Measurements from ENCODE around the gene PTPRM. TPM values are rescaled to one million over a fixed set of nuclear protein-coding genes. Genes with fewer than 3 reads are reported as not detected.

Gene PTPRM
- total RNA-seq, 1 donor from 2014 or later = 1.00 TPM

GRCh38 chr18:7681298-7681697 is 114.2 kb downstream of the PTPRM start:
- Mint-ChIP-seq H3K36me3 (ENCODE audit: low read depth) (no peaks in the 10 kb centered on the region), H3K27ac (no peak overlapping the region), H3K27me3 (no peaks in the 10 kb centered on the region), H3K4me3 (no peak overlapping the region), H3K9me3 (no peaks in the 10 kb centered on the region), H3K4me1 (no peaks in the 10 kb centered on the region)
- POLR2A ChIA-PET = no interaction called here
- intact Hi-C loops (cut with micrococcal nuclease) = no loop called here
- no peak for ATAC-seq (ENCODE audit: low read depth)
- no peak for TF ChIP-seq CTCF (IDR thresholded peaks at IDR 0.05)
- CTCF ChIA-PET = no interaction called here
- no peak for DNase-seq

- DNase-seq = no peak
- no peaks in the 10 kb centered on the region for H3K36me3 Mint-ChIP-seq (ENCODE audit: low read depth)
- no peak for TF ChIP-seq CTCF (IDR thresholded peaks at IDR 0.05)
- no peak for ATAC-seq (ENCODE audit: low read depth)
- H3K4me1 Mint-ChIP-seq = no peaks in the 10 kb centered on the region
- POLR2A ChIA-PET = no interaction called here
- H3K27me3 Mint-ChIP-seq = no peaks in the 10 kb centered on the region
- no peaks in the 10 kb centered on the region for H3K9me3 Mint-ChIP-seq
- CTCF ChIA-PET = no interaction called here
- H3K27ac Mint-ChIP-seq = no peak overlapping the region
- no peak overlapping the region for H3K4me3 Mint-ChIP-seq
- intact Hi-C loops (cut with micrococcal nuclease) = no loop called here
Observed at GRCh38 chr18:7682321-7682720, 115.2 kb downstream of the PTPRM start.

- DNase-seq = no peak
- intact Hi-C loops (cut with micrococcal nuclease) = no loop called here
- no peaks in the 10 kb centered on the region for H3K9me3 Mint-ChIP-seq
- POLR2A ChIA-PET = no interaction called here
- H3K27ac Mint-ChIP-seq = no peak overlapping the region
- no peak overlapping the region for H3K4me3 Mint-ChIP-seq
- no peaks in the 10 kb centered on the region for H3K36me3 Mint-ChIP-seq (ENCODE audit: low read depth)
- H3K4me1 Mint-ChIP-seq = no peaks in the 10 kb centered on the region
- no peak for TF ChIP-seq CTCF (IDR thresholded peaks at IDR 0.05)
- CTCF ChIA-PET = no interaction called here
- no peak for ATAC-seq (ENCODE audit: low read depth)
- H3K27me3 Mint-ChIP-seq = no peaks in the 10 kb centered on the region
Observed at GRCh38 chr18:7683753-7684152, 116.6 kb downstream of the PTPRM start.

GRCh38 chr18:7684357-7684756 is 117.2 kb downstream of the PTPRM start:
- H3K36me3 Mint-ChIP-seq (ENCODE audit: low read depth) = no peaks in the 10 kb centered on the region
- no peak overlapping the region for H3K27ac Mint-ChIP-seq
- no peaks in the 10 kb centered on the region for H3K9me3 Mint-ChIP-seq
- TF ChIP-seq CTCF (IDR thresholded peaks at IDR 0.05) = no peak
- no peaks in the 10 kb centered on the region for H3K4me1 Mint-ChIP-seq
- no peaks in the 10 kb centered on the region for H3K27me3 Mint-ChIP-seq
- no peak for ATAC-seq (ENCODE audit: low read depth)
- intact Hi-C loops (cut with micrococcal nuclease) = no loop called here
- CTCF ChIA-PET = no interaction called here
- POLR2A ChIA-PET = no interaction called here
- no peak overlapping the region for H3K4me3 Mint-ChIP-seq
- DNase-seq = no peak

- Mint-ChIP-seq H3K36me3 (ENCODE audit: low read depth) (no peaks in the 10 kb centered on the region), H3K9me3 (no peaks in the 10 kb centered on the region), H3K27me3 (no peaks in the 10 kb centered on the region), H3K4me1 (no peaks in the 10 kb centered on the region), H3K27ac (no peak overlapping the region), H3K4me3 (no peak overlapping the region)
- TF ChIP-seq CTCF (IDR thresholded peaks at IDR 0.05) = no peak
- DNase-seq (no peak), ATAC-seq (ENCODE audit: low read depth) (no peak)
- ChIA-PET CTCF (no interaction called here), POLR2A (no interaction called here)
- intact Hi-C loops (cut with micrococcal nuclease) = no loop called here
Observed at GRCh38 chr18:7684966-7685365, 117.8 kb downstream of the PTPRM start.

Measured in activated B cell treated with CpG ODN at 0.5 μM for 24 hours (primary cell).